RCC 7860 (cell line): ENCODE measurements around the gene ALDH1L1.
"Not testable (repeated sequence)": the region's sequence is repeated elsewhere in the genome, so short reads cannot be mapped to it uniquely, and the experiment has no call there.

ENCODE experiments used
- DNase-seq: peaks from one replicate; pipeline ENCODE4 v3.0.0-alpha.2; 2015; ENCODE audit warnings: low spot score
- FAIRE-seq: peaks from 2 replicates; lab custom pipeline; 2012; peaks lifted over from hg19 to GRCh38; lab: Jason Lieb, UNC

ALDH1L1 gene

DNA sequence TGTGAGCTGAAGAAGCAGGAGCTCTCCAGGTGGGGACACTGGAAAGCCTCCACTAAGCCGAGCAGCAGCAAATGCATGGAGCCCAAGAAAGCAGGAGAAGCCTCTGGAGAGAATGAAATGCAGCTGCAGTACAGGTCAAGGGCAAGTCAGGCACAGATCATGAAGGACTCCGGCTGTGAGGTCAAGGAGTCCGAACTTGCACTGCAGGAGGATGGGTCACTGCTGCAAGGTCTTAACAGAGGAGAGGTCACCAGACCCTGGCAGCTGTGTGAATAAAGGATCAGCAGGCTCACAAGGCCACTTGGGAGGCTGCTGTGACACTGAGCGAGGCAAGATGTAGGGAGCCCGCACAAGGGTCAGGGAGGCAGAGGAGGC is 71.7 kb downstream of the ALDH1L1 start:
- DNase-seq (no peak), FAIRE-seq (no peak)

DNA sequence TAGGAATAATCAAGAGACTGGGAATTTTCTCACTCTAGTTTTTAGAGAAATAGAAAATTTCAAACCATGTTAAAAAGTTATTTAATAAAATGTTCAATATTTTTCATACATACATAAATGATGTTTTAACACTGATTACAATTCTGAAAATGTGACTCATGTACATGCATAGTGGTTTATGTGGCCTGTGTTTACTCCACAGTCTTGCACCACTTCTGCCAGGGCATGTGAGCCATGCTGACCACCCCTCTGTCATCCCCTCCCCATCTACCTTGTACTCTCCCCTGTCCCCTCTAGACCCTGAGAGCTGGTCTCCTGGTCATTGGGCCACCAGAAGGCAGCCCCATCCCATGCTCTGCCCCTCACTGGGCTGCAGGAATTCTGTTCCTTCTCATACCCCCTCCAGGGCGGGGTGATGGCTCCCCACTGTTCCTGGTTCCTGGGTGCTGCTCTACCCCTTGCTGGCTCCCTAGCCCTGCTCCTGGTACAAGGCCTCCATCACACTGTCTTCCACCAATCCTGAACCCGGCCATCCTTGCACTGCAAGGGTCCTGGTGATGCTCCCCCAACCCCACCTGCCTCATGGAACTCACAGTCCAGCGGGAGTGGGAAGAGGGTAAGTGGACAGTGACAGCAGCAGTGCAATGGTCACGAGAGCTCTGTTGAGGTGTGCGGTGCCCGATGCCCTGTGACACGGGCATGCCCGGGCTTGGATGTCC is 72.3 kb downstream of the ALDH1L1 start:
- no peak for DNase-seq
- FAIRE-seq: no peak

- DNase-seq (no peak), FAIRE-seq (no peak)
These were observed 73.0 kb downstream of the ALDH1L1 start for GRCh38 chr3:126107203-126107939.

- no peak for FAIRE-seq
These were observed 73.8 kb downstream of the ALDH1L1 start for GRCh38 chr3:126106336-126107202.

GRCh38 chr3:126105691-126106187 is 74.6 kb downstream of the ALDH1L1 start:
- DNase-seq (no peak), FAIRE-seq (no peak)

More at GRCh38 chr3:126106336-126107202, 73.8 kb downstream of the ALDH1L1 start:
- DNase-seq: no peak

DNA sequence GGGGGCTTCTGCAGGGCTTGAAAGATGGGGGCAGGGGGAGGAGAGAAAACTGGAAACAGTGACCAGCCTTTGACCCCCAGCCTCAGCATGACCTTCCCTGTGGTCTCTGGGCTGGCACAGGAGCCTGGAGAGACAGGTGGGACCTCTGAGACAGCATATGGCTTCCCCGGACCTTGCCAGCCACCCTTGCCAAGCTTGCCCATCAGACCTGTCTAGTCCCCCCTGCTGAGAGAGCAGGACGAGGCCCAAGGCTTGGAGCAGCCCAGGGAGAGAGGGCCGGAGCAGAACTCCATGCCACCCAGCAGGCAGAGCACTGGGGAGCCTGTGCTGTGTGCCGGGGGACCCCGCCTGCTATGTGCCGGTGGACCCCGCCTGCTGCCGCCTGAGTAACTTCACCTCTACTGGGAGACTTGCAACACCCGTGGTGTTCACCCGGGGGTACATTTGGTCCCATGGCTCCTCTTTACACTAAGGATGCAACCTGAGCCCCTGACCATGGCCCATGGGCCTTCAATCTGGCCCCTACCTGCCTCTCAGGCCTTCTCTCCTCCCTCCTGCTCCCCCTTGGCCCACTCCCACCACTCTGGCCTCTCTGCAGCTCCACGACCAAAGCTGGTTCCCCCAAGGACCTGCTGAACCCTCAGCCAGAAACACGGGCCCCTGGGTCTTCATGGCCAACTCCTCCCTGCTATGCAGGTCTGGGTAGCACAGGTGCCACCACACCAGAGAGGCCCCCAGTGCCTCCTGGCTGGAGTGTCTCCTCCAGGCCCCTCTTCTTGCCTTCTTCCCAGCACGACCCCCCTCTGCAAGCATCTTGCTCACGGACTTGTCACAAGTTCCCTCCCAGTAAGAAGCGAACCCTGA is 75.4 kb downstream of the ALDH1L1 start:
- FAIRE-seq (no peak), DNase-seq (no peak)

- FAIRE-seq: no peak
- no peak for DNase-seq
These were observed 76.3 kb downstream of the ALDH1L1 start for GRCh38 chr3:126104028-126104635.

- no peak for DNase-seq
- no peak for FAIRE-seq
These were observed 77.0 kb downstream of the ALDH1L1 start for GRCh38 chr3:126103121-126104027.

GRCh38 chr3:126102530-126102951 is 77.8 kb downstream of the ALDH1L1 start:
- no peak for DNase-seq
- FAIRE-seq: no peak

- DNase-seq (no peak), FAIRE-seq (no peak)
These were observed 78.4 kb downstream of the ALDH1L1 start for GRCh38 chr3:126102011-126102410.

DNA sequence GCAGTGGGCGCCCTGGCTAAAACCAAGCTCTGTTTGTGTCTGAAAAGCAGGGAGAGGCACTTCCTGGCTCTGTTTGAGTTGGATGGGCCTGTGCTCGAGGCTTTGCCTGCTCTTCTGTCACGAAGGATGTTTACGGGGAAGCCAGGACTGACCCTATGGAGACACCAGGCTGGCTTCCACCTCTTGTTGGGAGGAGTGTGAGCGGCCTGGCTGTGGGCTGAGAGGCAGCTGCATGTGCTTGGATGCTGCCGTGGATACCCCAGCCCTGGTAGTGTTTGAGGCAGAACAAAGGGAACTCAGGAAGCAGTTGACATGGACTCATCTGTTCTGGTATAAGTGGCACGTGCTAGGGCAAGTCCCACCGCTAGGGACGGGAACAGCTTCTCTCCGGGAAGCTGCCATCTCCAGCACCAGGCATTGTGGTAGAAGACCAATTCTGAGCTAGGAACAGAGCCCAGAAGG is 78.8 kb downstream of the ALDH1L1 start:
- no peak for FAIRE-seq
- DNase-seq: no peak

DNA sequence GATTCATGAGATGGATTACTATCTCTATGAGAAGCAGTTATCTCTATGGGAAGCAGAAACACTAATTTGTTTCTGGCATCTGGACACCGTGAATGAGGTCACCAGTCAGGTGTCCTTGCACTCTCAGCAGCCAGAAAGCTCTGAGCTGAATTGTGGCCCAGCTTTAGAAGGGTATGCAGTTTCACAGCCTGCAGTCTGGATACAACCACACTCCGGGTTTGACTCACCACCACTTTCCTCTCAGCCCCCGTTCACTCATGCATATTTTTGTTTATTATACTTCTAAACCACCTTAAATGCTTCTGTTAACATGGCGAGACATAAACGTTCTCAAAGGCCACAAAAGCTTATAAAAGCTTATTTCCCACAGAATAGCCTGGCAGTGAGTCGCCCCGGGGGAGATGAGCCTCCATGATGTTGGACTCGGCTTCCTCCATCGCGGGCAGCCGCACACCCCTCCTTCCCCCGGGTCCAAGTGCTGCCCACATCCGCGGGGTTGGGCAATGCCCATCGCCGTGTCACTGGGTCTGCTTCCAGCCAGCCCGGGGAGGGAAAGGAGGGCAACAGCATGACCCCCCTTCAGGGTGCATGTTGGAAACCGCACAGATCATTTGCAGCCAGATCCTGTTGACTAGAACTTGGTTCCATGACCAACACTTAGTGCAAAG is 79.6 kb downstream of the ALDH1L1 start:
- DNase-seq (no peak), FAIRE-seq (no peak)

DNA sequence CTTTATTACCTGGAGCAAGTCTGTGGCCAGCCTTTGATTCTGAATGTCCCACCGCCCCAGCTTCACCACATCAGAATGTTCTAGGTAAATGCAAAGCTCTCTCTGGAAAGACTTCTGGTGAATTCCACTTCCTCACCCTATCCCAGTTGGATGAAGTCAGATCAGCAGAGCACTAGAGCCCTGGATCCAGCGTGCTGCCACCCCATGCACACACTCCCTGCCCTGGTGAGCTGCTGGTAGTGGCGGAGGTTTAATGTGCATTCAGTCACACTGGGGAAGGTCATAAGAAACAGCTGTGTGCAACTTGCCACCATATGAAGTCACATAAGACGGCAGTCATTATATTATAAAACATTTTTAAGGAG is 80.1 kb downstream of the ALDH1L1 start:
- DNase-seq (no peak), FAIRE-seq (no peak)

- DNase-seq (no peak), FAIRE-seq (no peak)
These were observed 82.0 kb downstream of the ALDH1L1 start for GRCh38 chr3:126098391-126098858.

GRCh38 chr3:126097801-126098200 is 82.6 kb downstream of the ALDH1L1 start:
- DNase-seq (no peak), FAIRE-seq (no peak)

- FAIRE-seq, DNase-seq: not testable (repeated sequence)
These were observed 84.1 kb downstream of the ALDH1L1 start for GRCh38 chr3:126096274-126096673.

DNA sequence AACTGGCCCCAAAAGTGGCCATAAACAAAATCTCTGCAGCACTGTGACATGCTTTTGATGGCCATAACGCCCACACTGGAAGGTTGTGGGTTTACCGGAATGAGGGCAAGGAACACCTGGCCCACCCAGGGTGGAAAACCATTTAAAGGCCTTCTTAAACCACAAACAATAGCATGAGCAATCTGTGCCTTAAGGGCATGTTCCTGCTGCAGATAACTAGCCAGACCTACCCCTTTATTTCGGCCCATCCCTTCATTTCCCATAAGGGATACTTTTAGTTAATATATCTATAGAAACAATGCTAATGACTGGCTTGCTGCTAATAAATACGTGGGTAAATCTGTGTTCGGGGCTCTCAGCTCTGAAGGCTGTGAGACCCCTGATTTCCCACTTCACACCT is 88.3 kb downstream of the ALDH1L1 start:
- DNase-seq, FAIRE-seq: not testable (repeated sequence)

DNA sequence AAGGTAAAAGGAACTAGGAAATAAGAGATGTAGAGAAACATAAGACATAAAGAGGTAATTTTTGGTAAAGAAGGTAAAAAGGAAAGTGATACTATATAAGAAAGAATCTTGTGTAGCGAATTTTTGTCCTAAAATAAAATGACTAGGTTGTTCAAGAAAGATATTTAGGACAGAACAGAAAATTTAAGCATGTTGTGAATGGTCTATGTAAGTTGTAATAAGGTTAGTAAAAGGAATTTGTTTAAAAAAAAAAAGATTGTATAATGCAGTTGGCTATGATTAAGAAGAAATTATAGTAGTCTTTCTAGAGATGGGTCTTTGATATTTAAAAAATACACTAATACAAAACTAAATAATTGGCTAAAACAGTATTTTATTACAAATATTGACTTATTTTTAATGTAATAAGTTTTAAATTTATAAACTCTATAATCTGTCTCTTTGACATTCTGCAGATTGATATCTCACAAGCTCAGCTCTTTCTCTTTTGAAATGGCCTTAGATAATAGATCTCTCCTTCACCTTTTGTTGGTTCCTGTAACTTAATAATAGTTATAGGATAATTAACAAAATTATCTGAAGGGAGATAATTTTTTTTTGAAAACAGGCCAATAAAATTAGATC is 92.7 kb downstream of the ALDH1L1 start:
- FAIRE-seq (no peak), DNase-seq (peak; percentile 9)
